ENCODE data around the gene LRRC43. TPM values are rescaled to one million over a fixed set of nuclear protein-coding genes. Genes with fewer than 3 reads are reported as not detected.

LRRC43 gene
- total and polyA plus RNA-seq, 2 of the 4 experiments (the other 2 are of a cell fraction), result 0.26 to 0.36 TPM

DNA sequence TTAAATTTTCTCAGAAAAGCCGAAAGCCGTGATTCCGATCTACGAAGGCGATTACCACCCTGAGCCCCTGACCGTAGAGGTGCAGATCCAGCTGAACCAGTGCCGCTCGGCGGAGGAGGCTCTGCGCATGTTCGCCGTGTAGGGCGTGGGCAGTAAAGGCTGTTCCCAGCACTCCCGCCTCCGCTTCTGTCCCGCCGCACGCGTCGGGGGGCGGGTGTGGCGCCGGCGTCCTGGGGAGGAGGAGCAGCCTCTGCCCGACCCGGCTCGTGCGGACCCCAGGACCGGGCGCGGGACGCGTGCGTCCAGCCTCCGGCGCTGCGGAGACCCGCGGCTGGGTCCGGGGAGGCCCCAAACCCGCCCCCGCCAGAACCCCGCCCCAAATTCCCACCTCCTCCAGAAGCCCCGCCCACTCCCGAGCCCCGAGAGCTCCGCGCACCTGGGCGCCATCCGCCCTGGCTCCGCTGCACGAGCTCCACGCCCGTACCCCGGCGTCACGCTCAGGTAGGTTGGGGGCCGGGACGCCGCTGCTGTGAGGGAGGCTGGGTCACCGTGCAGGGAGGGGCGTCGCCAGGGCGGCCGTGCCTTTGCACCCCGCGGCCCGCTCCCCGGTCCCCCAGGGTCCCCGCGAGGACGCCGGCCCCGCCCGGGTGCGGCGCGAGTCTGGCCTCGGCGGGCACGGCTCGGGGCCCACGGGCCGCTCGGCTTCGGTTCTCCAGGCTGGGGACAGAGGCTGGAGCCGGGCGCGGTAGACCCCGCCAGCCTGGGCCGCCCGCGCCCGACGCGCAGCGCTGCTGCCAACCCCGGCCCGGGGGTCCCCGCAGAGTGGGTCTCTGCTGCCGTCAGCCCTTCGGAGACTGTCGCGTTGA is 20.6 kb downstream of the LRRC43 start, which contains the start of gene B3GNT4:
Gene B3GNT4 (plus strand): TSS at position 409 of the 866 bp plus-strand sequence. CDS start 910 bp downstream, outside the sequence.
- H3K4me3 ChIP-seq (ENCODE audit: insufficient read depth, low read depth, low read length), result peak within 1 kb of the TSS; percentile 51
- H2AK9ac ChIP-seq (replicated peaks; ENCODE audit: low read depth, low read length, poor library complexity), result peak within 1 kb of the TSS; percentile 82
- no peak within 1 kb of the TSS for H4K91ac ChIP-seq (ENCODE audit: insufficient read depth, low read depth, low read length)
- peak within 1 kb of the TSS; percentile 87; the same call in 1 of the 2 replicates for H3K14ac ChIP-seq (replicated peaks; ENCODE audit: low read depth, low read length)
- no peak within 1 kb of the TSS for H3K18ac ChIP-seq (ENCODE audit: low read depth, low read length)
- H3K27me3 ChIP-seq (ENCODE audit: control insufficient read depth, insufficient read depth, low read length), result peaks cover 22% of the 10 kb centered on the region
- ATAC-seq (ENCODE audit: low read depth), result peak; percentile 85
- peaks cover 18% of the 10 kb centered on the region for H4K20me1 ChIP-seq (ENCODE audit: insufficient read depth, low read length)
- no peaks in the 10 kb centered on the region for H3K9me3 ChIP-seq (ENCODE audit: control insufficient read depth, insufficient read depth, low read length)
- peak within 1 kb of the TSS in 1 of 2 experiments; percentile 92; a peak in 2 of 4 replicates for H4K8ac ChIP-seq (ENCODE audit: low read depth in 2 of 2, low read length in 2 of 2)
- dilution Hi-C loops (cut with HindIII; ENCODE audit: low sequenced_read_pairs, unreplicated experiment), result no loop called here
- H3K9me1 ChIP-seq (ENCODE audit: insufficient read depth, low read length), result no peaks in the 10 kb centered on the region; the same call in 1 of the 2 replicates
- peak within 1 kb of the TSS; percentile 88 for H3K4me2 ChIP-seq (ENCODE audit: low read depth, low read length)
- H2BK20ac ChIP-seq (ENCODE audit: low read depth, low read length), result no peak within 1 kb of the TSS
- no peak within 1 kb of the TSS for H2AK5ac ChIP-seq (ENCODE audit: low read depth, low read length)
- ChIA-PET POLR2A (ENCODE audit: unreplicated experiment) (interaction anchor here (0.6 kb wide), 1 partner anchor 794 kb away, joined by 6 read pairs; no protein-coding TSS in a partner anchor), CTCF (no interaction called here)
- H3K56ac ChIP-seq (ENCODE audit: extremely low read depth, insufficient read depth, low read length), result peak within 1 kb of the TSS; percentile 19; the same call in 1 of the 2 replicates
- in situ Hi-C loops (cut with MboI; ENCODE audit: low sequenced_read_pairs), result no loop called here
- no TSS peak for BruUV-seq (replicated peaks)
- no peak within 1 kb of the TSS for H3K4ac ChIP-seq (ENCODE audit: low read depth, low read length)
- intact Hi-C loops (cut with micrococcal nuclease), result no loop called here
- peaks cover 20% of the 10 kb centered on the region for H3K36me3 ChIP-seq (ENCODE audit: control insufficient read depth, insufficient read depth, low read length)
- DNase-seq, result peak; percentile 26
- H2BK15ac ChIP-seq (ENCODE audit: low read depth, low read length), result no peak within 1 kb of the TSS; the same call in 2 of the 3 replicates
- no peaks in the 10 kb centered on the region for H3K4me1 ChIP-seq (ENCODE audit: control insufficient read depth, insufficient read depth, low read length)
- H3K9ac ChIP-seq (ENCODE audit: low read depth, low read length), result peak within 1 kb of the TSS; percentile 52
- no peaks in the 10 kb centered on the region for H3K79me1 ChIP-seq (ENCODE audit: low read depth in 1 of 2, low read length in 2 of 2)
- H2BK120ac ChIP-seq (ENCODE audit: low read depth, low read length), result peak within 1 kb of the TSS; percentile 40; the same call in 1 of the 2 replicates
- H3K23ac ChIP-seq (ENCODE audit: low read depth, low read length), result no peak within 1 kb of the TSS
- peak within 1 kb of the TSS; percentile 92 for H2AFZ ChIP-seq (replicated peaks; ENCODE audit: low read length, poor library complexity)
- H4K5ac ChIP-seq (ENCODE audit: low read depth, low read length), result no peak within 1 kb of the TSS
- H2BK5ac ChIP-seq (ENCODE audit: low read depth, low read length, poor library complexity, severe bottlenecking), result no peak within 1 kb of the TSS
- 2% methylated on average over 30 of the region's 104 CpGs; no CpG with 5 or more reads in 1 of the 2 experiments for WGBS, 2 experiments (ENCODE audit: extremely low coverage in 2 of 2, insufficient read length in 1 of 2)
- no peak within 1 kb of the TSS for H3K27ac ChIP-seq (ENCODE audit: insufficient read depth, low read length)
- TF ChIP-seq RAD21 (IDR thresholded peaks at IDR 0.05; ENCODE audit: low read length), result no peak
- no peak for TF ChIP-seq FOS (IDR thresholded peaks at IDR 0.05; ENCODE audit: low read depth, low read length)
- TF ChIP-seq, protein P1, sequence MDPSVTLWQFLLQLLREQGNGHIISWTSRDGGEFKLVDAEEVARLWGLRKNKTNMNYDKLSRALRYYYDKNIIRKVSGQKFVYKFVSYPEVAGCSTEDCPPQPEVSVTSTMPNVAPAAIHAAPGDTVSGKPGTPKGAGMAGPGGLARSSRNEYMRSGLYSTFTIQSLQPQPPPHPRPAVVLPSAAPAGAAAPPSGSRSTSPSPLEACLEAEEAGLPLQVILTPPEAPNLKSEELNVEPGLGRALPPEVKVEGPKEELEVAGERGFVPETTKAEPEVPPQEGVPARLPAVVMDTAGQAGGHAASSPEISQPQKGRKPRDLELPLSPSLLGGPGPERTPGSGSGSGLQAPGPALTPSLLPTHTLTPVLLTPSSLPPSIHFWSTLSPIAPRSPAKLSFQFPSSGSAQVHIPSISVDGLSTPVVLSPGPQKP (IDR thresholded peaks at IDR 0.05; ENCODE audit: borderline replicate concordance, low read depth, low read length), result no peak
- TF ChIP-seq, protein P2, sequence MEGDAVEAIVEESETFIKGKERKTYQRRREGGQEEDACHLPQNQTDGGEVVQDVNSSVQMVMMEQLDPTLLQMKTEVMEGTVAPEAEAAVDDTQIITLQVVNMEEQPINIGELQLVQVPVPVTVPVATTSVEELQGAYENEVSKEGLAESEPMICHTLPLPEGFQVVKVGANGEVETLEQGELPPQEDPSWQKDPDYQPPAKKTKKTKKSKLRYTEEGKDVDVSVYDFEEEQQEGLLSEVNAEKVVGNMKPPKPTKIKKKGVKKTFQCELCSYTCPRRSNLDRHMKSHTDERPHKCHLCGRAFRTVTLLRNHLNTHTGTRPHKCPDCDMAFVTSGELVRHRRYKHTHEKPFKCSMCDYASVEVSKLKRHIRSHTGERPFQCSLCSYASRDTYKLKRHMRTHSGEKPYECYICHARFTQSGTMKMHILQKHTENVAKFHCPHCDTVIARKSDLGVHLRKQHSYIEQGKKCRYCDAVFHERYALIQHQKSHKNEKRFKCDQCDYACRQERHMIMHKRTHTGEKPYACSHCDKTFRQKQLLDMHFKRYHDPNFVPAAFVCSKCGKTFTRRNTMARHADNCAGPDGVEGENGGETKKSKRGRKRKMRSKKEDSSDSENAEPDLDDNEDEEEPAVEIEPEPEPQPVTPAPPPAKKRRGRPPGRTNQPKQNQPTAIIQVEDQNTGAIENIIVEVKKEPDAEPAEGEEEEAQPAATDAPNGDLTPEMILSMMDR (conservative IDR thresholded peaks at IDR 0.05; ENCODE audit: low read depth, low read length), result no peak
- TF ChIP-seq, protein P3, sequence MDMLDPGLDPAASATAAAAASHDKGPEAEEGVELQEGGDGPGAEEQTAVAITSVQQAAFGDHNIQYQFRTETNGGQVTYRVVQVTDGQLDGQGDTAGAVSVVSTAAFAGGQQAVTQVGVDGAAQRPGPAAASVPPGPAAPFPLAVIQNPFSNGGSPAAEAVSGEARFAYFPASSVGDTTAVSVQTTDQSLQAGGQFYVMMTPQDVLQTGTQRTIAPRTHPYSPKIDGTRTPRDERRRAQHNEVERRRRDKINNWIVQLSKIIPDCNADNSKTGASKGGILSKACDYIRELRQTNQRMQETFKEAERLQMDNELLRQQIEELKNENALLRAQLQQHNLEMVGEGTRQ (IDR thresholded peaks at IDR 0.05; ENCODE audit: low read depth, low read length), result no peak
- peak; percentile 70 for TF ChIP-seq BHLHE40 (IDR thresholded peaks at IDR 0.05; ENCODE audit: low read depth, low read length)
- TF ChIP-seq NFE2L2 (IDR thresholded peaks at IDR 0.05; ENCODE audit: low read depth, low read length), result no peak
- no peak for TF ChIP-seq CHD1 (IDR thresholded peaks at IDR 0.05; ENCODE audit: low read depth, low read length)
- TF ChIP-seq MAZ (IDR thresholded peaks at IDR 0.05; ENCODE audit: borderline replicate concordance, low read depth, low read length), result no peak
- TF ChIP-seq MAFK (IDR thresholded peaks at IDR 0.05; ENCODE audit: low read depth, low read length), result no peak
- no peak for TF ChIP-seq RFX5 (IDR thresholded peaks at IDR 0.05; ENCODE audit: low read depth, low read length)
- no peak for TF ChIP-seq CEBPB (IDR thresholded peaks at IDR 0.05; ENCODE audit: low read depth, low read length)
- no peak for TF ChIP-seq RCOR1 (IDR thresholded peaks at IDR 0.05; ENCODE audit: insufficient replicate concordance, low read length)

All from IMR-90 (cell line).